ENCODE data around the gene MSANTD1.

Gene MSANTD1

GRCh38 chr4:3235030-3235345, 14.0 kb upstream of the MSANTD1 start:
- no peak for DNase-seq (ENCODE audit: low spot score in 2 of 2)
- Mint-ChIP-seq H3K27ac (no peak overlapping the region), H3K36me3 (peaks cover 59% of the 10 kb centered on the region), H3K4me3 (no peak overlapping the region), H3K9me3 (no peaks in the 10 kb centered on the region), H3K4me1 (peaks cover 10% of the 10 kb centered on the region)
- ATAC-seq = no peak

DNA sequence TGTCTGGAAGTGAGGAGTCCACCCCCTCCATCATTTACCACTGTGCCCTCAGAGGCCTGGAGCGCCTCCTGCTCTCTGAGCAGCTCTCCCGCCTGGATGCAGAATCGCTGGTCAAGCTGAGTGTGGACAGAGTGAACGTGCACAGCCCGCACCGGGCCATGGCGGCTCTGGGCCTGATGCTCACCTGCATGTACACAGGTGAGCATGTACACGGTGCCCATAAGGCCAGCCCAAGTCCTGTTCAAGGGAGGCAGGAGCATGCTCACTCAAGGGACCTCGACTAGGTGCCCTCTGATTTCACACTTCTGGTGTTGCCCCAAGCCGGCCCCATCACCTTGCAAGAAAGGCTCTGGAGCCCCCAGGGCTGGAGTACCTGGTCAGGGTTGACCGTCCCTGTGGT, 13.4 kb upstream of the MSANTD1 start:
- Mint-ChIP-seq H3K4me3 (no peak overlapping the region), H3K27ac (no peak overlapping the region), H3K4me1 (peaks cover 10% of the 10 kb centered on the region), H3K36me3 (peaks cover 56% of the 10 kb centered on the region), H3K9me3 (no peaks in the 10 kb centered on the region)
- DNase-seq (ENCODE audit: low spot score in 2 of 2) (no peak), ATAC-seq (no peak)

- ATAC-seq (no peak), DNase-seq (ENCODE audit: low spot score in 2 of 2) (no peak)
- Mint-ChIP-seq H3K4me3 (no peak overlapping the region), H3K27ac (no peak overlapping the region), H3K36me3 (peaks cover 54% of the 10 kb centered on the region), H3K9me3 (no peaks in the 10 kb centered on the region), H3K4me1 (peaks cover 9% of the 10 kb centered on the region)
Measured at GRCh38 chr4:3236326-3236878, 12.6 kb upstream of the MSANTD1 start.

DNA sequence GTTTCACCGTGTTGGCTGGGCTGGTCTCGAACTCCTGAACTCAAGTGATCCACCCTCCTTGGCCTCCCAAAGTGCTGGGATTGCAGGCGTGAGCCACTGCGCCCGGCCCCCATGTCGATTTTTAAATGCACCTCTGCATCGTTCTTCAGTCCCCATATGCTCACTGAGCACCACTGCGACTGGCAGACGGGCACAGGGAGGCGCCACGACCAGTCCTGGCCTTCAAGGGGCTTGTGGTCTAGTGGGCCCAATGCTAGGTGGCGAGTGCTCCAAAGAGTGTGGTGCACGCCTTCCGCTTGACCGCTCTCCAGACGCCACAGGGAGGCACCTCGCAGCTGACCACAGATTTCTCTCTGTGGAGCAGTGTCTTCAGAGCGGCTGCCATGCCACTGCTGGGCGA, 11.7 kb upstream of the MSANTD1 start:
- no peak for DNase-seq (ENCODE audit: low spot score in 2 of 2)
- H3K27ac Mint-ChIP-seq = no peak overlapping the region
- H3K4me1 Mint-ChIP-seq = peaks cover 8% of the 10 kb centered on the region
- peaks cover 45% of the 10 kb centered on the region for H3K36me3 Mint-ChIP-seq
- no peaks in the 10 kb centered on the region for H3K9me3 Mint-ChIP-seq
- no peak for ATAC-seq
- no peak overlapping the region for H3K4me3 Mint-ChIP-seq

- H3K4me3 Mint-ChIP-seq = no peak overlapping the region
- no peak overlapping the region for H3K27ac Mint-ChIP-seq
- peaks cover 14% of the 10 kb centered on the region for H3K4me1 Mint-ChIP-seq
- DNase-seq (ENCODE audit: low spot score in 2 of 2) = no peak
- no peak for ATAC-seq
- no peaks in the 10 kb centered on the region for H3K9me3 Mint-ChIP-seq
- peaks cover 39% of the 10 kb centered on the region for H3K36me3 Mint-ChIP-seq
Measured at GRCh38 chr4:3237712-3238560, 11.0 kb upstream of the MSANTD1 start.

DNA sequence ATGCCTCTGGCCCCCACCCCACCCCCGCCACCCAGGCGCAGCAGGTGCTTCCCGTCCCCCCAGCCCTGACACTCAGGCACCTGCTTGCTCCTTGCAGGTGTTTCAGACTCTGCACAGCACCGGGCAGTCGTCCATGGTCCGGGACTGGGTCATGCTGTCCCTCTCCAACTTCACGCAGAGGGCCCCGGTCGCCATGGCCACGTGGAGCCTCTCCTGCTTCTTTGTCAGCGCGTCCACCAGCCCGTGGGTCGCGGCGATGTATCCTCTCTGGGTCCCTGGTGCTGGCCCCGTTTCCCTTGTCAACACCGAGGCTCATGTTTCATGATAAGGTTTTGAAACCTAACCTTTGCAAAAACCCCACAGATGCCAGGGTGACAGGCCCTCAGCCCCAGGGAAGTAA, 10.2 kb upstream of the MSANTD1 start:
- no peaks in the 10 kb centered on the region for H3K9me3 Mint-ChIP-seq
- peaks cover 39% of the 10 kb centered on the region for H3K36me3 Mint-ChIP-seq
- H3K4me1 Mint-ChIP-seq = peaks cover 22% of the 10 kb centered on the region
- ATAC-seq (no peak), DNase-seq (ENCODE audit: low spot score in 2 of 2) (no peak)
- no peak overlapping the region for H3K27ac Mint-ChIP-seq
- no peak overlapping the region for H3K4me3 Mint-ChIP-seq

- Mint-ChIP-seq H3K36me3 (peaks cover 34% of the 10 kb centered on the region), H3K27ac (no peak overlapping the region), H3K9me3 (no peaks in the 10 kb centered on the region), H3K4me1 (peaks cover 21% of the 10 kb centered on the region), H3K4me3 (no peak overlapping the region)
- ATAC-seq = no peak
- DNase-seq (ENCODE audit: low spot score in 2 of 2) = no peak
Measured at GRCh38 chr4:3239303-3239702, 9.7 kb upstream of the MSANTD1 start.

DNA sequence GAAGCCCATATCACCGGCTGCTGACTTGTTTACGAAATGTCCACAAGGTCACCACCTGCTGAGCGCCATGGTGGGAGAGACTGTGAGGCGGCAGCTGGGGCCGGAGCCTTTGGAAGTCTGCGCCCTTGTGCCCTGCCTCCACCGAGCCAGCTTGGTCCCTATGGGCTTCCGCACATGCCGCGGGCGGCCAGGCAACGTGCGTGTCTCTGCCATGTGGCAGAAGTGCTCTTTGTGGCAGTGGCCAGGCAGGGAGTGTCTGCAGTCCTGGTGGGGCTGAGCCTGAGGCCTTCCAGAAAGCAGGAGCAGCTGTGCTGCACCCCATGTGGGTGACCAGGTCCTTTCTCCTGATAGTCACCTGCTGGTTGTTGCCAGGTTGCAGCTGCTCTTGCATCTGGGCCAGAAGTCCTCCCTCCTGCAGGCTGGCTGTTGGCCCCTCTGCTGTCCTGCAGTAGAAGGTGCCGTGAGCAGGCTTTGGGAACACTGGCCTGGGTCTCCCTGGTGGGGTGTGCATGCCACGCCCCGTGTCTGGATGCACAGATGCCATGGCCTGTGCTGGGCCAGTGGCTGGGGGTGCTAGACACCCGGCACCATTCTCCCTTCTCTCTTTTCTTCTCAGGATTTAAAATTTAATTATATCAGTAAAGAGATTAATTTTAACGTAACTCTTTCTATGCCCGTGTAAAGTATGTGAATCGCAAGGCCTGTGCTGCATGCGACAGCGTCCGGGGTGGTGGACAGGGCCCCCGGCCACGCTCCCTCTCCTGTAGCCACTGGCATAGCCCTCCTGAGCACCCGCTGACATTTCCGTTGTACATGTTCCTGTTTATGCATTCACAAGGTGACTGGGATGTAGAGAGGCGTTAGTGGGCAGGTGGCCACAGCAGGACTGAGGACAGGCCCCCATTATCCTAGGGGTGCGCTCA, 8.7 kb upstream of the MSANTD1 start:
- no peaks in the 10 kb centered on the region for H3K9me3 Mint-ChIP-seq
- H3K36me3 Mint-ChIP-seq = peaks cover 29% of the 10 kb centered on the region
- H3K4me3 Mint-ChIP-seq = no peak overlapping the region
- no peak overlapping the region for H3K27ac Mint-ChIP-seq
- DNase-seq (ENCODE audit: low spot score in 2 of 2) (no peak), ATAC-seq (no peak)
- peaks cover 17% of the 10 kb centered on the region for H3K4me1 Mint-ChIP-seq

- ATAC-seq = no peak
- peaks cover 19% of the 10 kb centered on the region for H3K4me1 Mint-ChIP-seq
- H3K9me3 Mint-ChIP-seq = no peaks in the 10 kb centered on the region
- H3K4me3 Mint-ChIP-seq = no peak overlapping the region
- peaks cover 29% of the 10 kb centered on the region for H3K36me3 Mint-ChIP-seq
- H3K27ac Mint-ChIP-seq = no peak overlapping the region
- DNase-seq (ENCODE audit: low spot score in 2 of 2) = no peak
Measured at GRCh38 chr4:3240936-3241522, 7.9 kb upstream of the MSANTD1 start.

DNA sequence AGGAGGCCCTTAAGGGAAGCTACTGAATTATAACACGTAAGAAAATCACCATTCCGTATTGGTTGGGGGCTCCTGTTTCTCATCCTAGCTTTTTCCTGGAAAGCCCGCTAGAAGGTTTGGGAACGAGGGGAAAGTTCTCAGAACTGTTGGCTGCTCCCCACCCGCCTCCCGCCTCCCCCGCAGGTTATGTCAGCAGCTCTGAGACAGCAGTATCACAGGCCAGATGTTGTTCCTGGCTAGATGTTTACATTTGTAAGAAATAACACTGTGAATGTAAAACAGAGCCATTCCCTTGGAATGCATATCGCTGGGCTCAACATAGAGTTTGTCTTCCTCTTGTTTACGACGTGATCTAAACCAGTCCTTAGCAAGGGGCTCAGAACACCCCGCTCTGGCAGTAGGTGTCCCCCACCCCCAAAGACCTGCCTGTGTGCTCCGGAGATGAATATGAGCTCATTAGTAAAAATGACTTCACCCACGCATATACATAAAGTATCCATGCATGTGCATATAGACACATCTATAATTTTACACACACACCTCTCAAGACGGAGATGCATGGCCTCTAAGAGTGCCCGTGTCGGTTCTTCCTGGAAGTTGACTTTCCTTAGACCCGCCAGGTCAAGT, 6.9 kb upstream of the MSANTD1 start:
- ATAC-seq (no peak), DNase-seq (ENCODE audit: low spot score in 2 of 2) (no peak)
- Mint-ChIP-seq H3K4me3 (no peak overlapping the region), H3K9me3 (no peaks in the 10 kb centered on the region), H3K27ac (peak overlapping the region; percentile 70), H3K36me3 (peaks cover 19% of the 10 kb centered on the region), H3K4me1 (peaks cover 26% of the 10 kb centered on the region)

GRCh38 chr4:3243136-3243780, 5.7 kb upstream of the MSANTD1 start:
- H3K36me3 Mint-ChIP-seq = peaks cover 14% of the 10 kb centered on the region
- DNase-seq (ENCODE audit: low spot score in 2 of 2) (no peak), ATAC-seq (no peak)
- peaks cover 26% of the 10 kb centered on the region for H3K4me1 Mint-ChIP-seq
- no peak overlapping the region for H3K4me3 Mint-ChIP-seq
- H3K27ac Mint-ChIP-seq = peak overlapping the region; percentile 70
- H3K9me3 Mint-ChIP-seq = no peaks in the 10 kb centered on the region

GRCh38 chr4:3244002-3244401, 5.0 kb upstream of the MSANTD1 start:
- H3K27ac Mint-ChIP-seq = no peak overlapping the region
- H3K36me3 Mint-ChIP-seq = peaks cover 14% of the 10 kb centered on the region
- no peak overlapping the region for H3K4me3 Mint-ChIP-seq
- peaks cover 26% of the 10 kb centered on the region for H3K4me1 Mint-ChIP-seq
- no peaks in the 10 kb centered on the region for H3K9me3 Mint-ChIP-seq
- DNase-seq (ENCODE audit: low spot score in 2 of 2) (no peak), ATAC-seq (no peak)

DNA sequence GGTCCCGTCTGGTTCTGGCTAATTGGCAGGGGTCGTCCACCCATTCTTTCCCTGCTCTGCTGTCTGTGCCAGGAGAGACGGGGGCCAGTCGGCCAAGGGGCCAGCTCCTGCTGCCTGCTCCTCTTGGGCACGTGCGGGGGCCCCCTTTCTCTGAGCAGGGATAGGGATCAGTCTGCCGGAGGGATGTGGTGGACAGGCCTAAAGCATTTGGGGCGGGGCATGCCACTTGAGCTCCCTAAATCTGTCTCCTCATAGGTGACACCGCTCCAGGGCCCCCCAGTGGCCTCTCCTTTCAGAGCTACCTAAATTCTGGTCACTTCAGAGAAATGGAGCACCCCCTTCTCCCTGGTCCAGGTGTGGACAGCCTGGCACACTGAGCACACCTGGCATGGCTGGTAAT, 4.2 kb upstream of the MSANTD1 start:
- no peak for DNase-seq (ENCODE audit: low spot score in 2 of 2)
- peaks cover 26% of the 10 kb centered on the region for H3K4me1 Mint-ChIP-seq
- no peaks in the 10 kb centered on the region for H3K9me3 Mint-ChIP-seq
- peaks cover 14% of the 10 kb centered on the region for H3K36me3 Mint-ChIP-seq
- no peak overlapping the region for H3K27ac Mint-ChIP-seq
- no peak for ATAC-seq
- no peak overlapping the region for H3K4me3 Mint-ChIP-seq

- no peak for ATAC-seq
- Mint-ChIP-seq H3K27ac (peak overlapping the region; percentile 64), H3K4me1 (peaks cover 26% of the 10 kb centered on the region), H3K36me3 (peaks cover 10% of the 10 kb centered on the region), H3K4me3 (no peak overlapping the region), H3K9me3 (no peaks in the 10 kb centered on the region)
- no peak for DNase-seq (ENCODE audit: low spot score in 2 of 2)
Measured at GRCh38 chr4:3245676-3246075, 3.3 kb upstream of the MSANTD1 start.

Measured in stimulated activated effector memory CD8-positive, alpha-beta T cell treated with anti-CD3 and anti-CD28 coated beads, Interleukin-12 subunit alpha, Interleukin-12 subunit beta, amount 100 ng/mL, for 72 hours (primary cell).